GM12878 (cell line): ENCODE results near the gene SHB. TPM values are rescaled to one million over a fixed set of nuclear protein-coding genes. Genes with fewer than 3 reads are reported as not detected.

Experiments used
- ATAC-seq: fragments of 200-7000 bp; cut with Tn5 transposase; 3 replicates; pipeline ENCODE4 v1.9.1; 2020; ENCODE audit warnings: mild to moderate bottlenecking, moderate library complexity
- BruUV-seq: library from RNA; stranded (reverse); fragments of 400-500 nt; replicated peaks from 2 replicates; lab custom pipeline; 2021; lab: Mats Ljungman, UMichigan
- CTCF ChIA-PET: fragments of 300-600 bp; sonication (Branson Sonifier 250); formaldehyde crosslinking; extraction: SDS; loops from one replicate; lab custom pipeline; 2021; ENCODE audit warnings: inconsistent platforms; lab: Yijun Ruan, JAX
- POLR2A ChIA-PET: fragments of 350-600 bp; formaldehyde crosslinking; extraction: SDS; loops from one replicate; lab custom pipeline; 2021; ENCODE audit warnings: inconsistent platforms; lab: Charles Lee
- RAD21 ChIA-PET: fragments of 300-600 bp; sonication (Branson Sonifier 250); formaldehyde crosslinking; loops from one replicate; lab custom pipeline; 2023; ENCODE audit warnings: antibody characterized with exemption; ENCODE audit not compliant: unreplicated experiment; lab: Charles Lee
- SMC1A ChIA-PET: fragments of 300-600 bp; sonication (Branson Sonifier 250); formaldehyde crosslinking; loops from one replicate; lab custom pipeline; 2023; ENCODE audit not compliant: unreplicated experiment, uncharacterized antibody; lab: Charles Lee
- DNase-seq: peaks from one replicate; pipeline ENCODE4 v3.0.0-alpha.2; 2011; ENCODE audit warnings: low read depth, low spot score
- FAIRE-seq: peaks from 3 replicates; lab custom pipeline; 2011; peaks lifted over from hg19 to GRCh38; lab: Jason Lieb, UNC
- H2AFZ ChIP-seq: 2 replicates; pipeline ENCODE4 v1.6.0; 2011; ENCODE audit warnings: low read depth, low read length, control low read depth; ENCODE audit not compliant: control insufficient read depth
- H3K27ac ChIP-seq: 2 replicates; pipeline ENCODE4 v1.5.1; 2011; ENCODE audit warnings: control low read depth; ENCODE audit not compliant: control insufficient read depth, insufficient read depth
- H3K27me3 ChIP-seq, 2 experiments: replicated peaks in 1 of 2; 2 replicates each; pipeline versions ENCODE4 v1.6.0 to v1.6.1; 2011; ENCODE audit warnings: low read length in 1 of 2; ENCODE audit not compliant: control insufficient read depth in 2 of 2, insufficient read depth in 2 of 2
- H3K36me3 ChIP-seq, 2 experiments: 2 replicates each; pipeline ENCODE4 v1.5.1; 2011; ENCODE audit warnings: low read length in 1 of 2; ENCODE audit not compliant: control insufficient read depth in 2 of 2, insufficient read depth in 2 of 2
- H3K4me1 ChIP-seq: 2 replicates; pipeline ENCODE4 v1.6.1; 2011; ENCODE audit warnings: mild to moderate bottlenecking, low read length, moderate library complexity, mixed read lengths; ENCODE audit not compliant: control insufficient read depth, insufficient read depth
- H3K4me2 ChIP-seq: 2 replicates; pipeline ENCODE4 v1.6.0; 2011; ENCODE audit warnings: control low read depth; ENCODE audit not compliant: control insufficient read depth, insufficient read depth
- H3K4me3 ChIP-seq: fragments of 200-600 bp; sonication (generic); 2 replicates; pipeline ENCODE4 v1.5.1; 2016
- H3K79me2 ChIP-seq: 2 replicates; pipeline ENCODE4 v1.6.0; 2011; ENCODE audit warnings: low read length; ENCODE audit not compliant: control insufficient read depth, insufficient read depth
- H3K9ac ChIP-seq: 2 replicates; pipeline ENCODE4 v1.8.0; 2011; ENCODE audit warnings: low read length, control low read depth, mixed read lengths; ENCODE audit not compliant: control insufficient read depth, insufficient read depth
- H3K9me3 ChIP-seq: replicated peaks from 3 replicates; pipeline ENCODE4 v1.5.1; 2011; ENCODE audit warnings: mild to moderate bottlenecking, low read length; ENCODE audit not compliant: control insufficient read depth, insufficient read depth
- H4K20me1 ChIP-seq: 2 replicates; pipeline ENCODE4 v1.6.0; 2011; ENCODE audit not compliant: control insufficient read depth, insufficient read depth
- ATF7 ChIP-seq: fragments of 450-650 bp; IDR thresholded peaks from 2 replicates; pipeline ENCODE4 v1.6.1; 2016; ENCODE audit warnings: low read depth, mild to moderate bottlenecking
- BRCA1 ChIP-seq: IDR thresholded peaks from 2 replicates; pipeline ENCODE4 v1.6.1; 2011; ENCODE audit warnings: low read depth, low read length, improper control_type of control experiment
- E4F1 ChIP-seq: fragments of 450-650 bp; IDR thresholded peaks from 2 replicates; pipeline ENCODE4 v1.6.1; 2018; ENCODE audit warnings: borderline replicate concordance, mild to moderate bottlenecking; ENCODE audit not compliant: partially characterized antibody
- EZH2 ChIP-seq: IDR thresholded peaks from 2 replicates; pipeline ENCODE4 v1.6.1; 2012; ENCODE audit warnings: low read depth, mild to moderate bottlenecking, control low read depth, inconsistent platforms, low read length, borderline replicate concordance; ENCODE audit not compliant: control insufficient read depth
- FOS ChIP-seq: IDR thresholded peaks from 3 replicates; pipeline ENCODE4 v1.6.1; 2011; ENCODE audit warnings: borderline replicate concordance; ENCODE audit not compliant: insufficient read length; ENCODE audit errors: extremely low read depth
- KLF5 ChIP-seq: fragments of 450-650 bp; IDR thresholded peaks from 2 replicates; pipeline ENCODE4 v1.6.1; 2014; ENCODE audit warnings: mild to moderate bottlenecking; ENCODE audit not compliant: partially characterized antibody
- LARP7 ChIP-seq: fragments of 450-650 bp; IDR thresholded peaks from 2 replicates; pipeline ENCODE4 v1.6.1; 2017; ENCODE audit warnings: mild to moderate bottlenecking
- MAX ChIP-seq: IDR thresholded peaks from 2 replicates; pipeline ENCODE4 v1.6.1; 2012; ENCODE audit warnings: low read depth, low read length, improper control_type of control experiment
- MTA3 ChIP-seq: IDR thresholded peaks from 2 replicates; pipeline ENCODE4 v1.6.1; 2012; ENCODE audit warnings: low read length, inconsistent platforms, borderline replicate concordance
- RAD21 ChIP-seq: IDR thresholded peaks from 2 replicates; pipeline ENCODE4 v1.6.1; 2011; ENCODE audit warnings: mild to moderate bottlenecking, low read depth, low read length, moderate library complexity; ENCODE audit not compliant: insufficient read depth
- RB1 ChIP-seq: fragments of 450-650 bp; formaldehyde crosslinking; IDR thresholded peaks from 2 replicates; pipeline ENCODE4 v1.6.1; 2017; ENCODE audit warnings: mild to moderate bottlenecking, borderline replicate concordance
- SUZ12 ChIP-seq: fragments of 200-600 bp; sonication (generic); IDR thresholded peaks from one replicate; pipeline ENCODE4 v1.6.1; 2018; ENCODE audit warnings: antibody characterized with exemption, mild to moderate bottlenecking; ENCODE audit not compliant: unreplicated experiment
- YY1 ChIP-seq: IDR thresholded peaks from 2 replicates; pipeline ENCODE4 v1.6.1; 2011; ENCODE audit warnings: low read depth, mild to moderate bottlenecking, low read length
- ZBED1 ChIP-seq: IDR thresholded peaks from 2 replicates; pipeline ENCODE4 v1.6.1; 2016; ENCODE audit warnings: borderline replicate concordance
- ZZZ3 ChIP-seq: IDR thresholded peaks from 2 replicates; pipeline ENCODE4 v1.6.1; 2011; ENCODE audit warnings: low read depth; ENCODE audit not compliant: control insufficient read depth, insufficient read length
- WGBS: methylation state at CpG from one replicate; pipeline ENCODE4 v1.1.6; 2016; ENCODE audit warnings: low lambda C conversion rate; ENCODE audit not compliant: insufficient replicate concordance, insufficient coverage; ENCODE audit errors: missing lambda C conversion rate; 5-methylcytosine and 5-hydroxymethylcytosine counted together
- in situ Hi-C: fragments of 300-500 bp; cut with MboI; formaldehyde crosslinking; loops from 9 replicates; pipeline ENCODE4 v1.14.3; 2018; ENCODE audit warnings: mixed read lengths
- intact Hi-C: fragments of 100-400 bp; cut with micrococcal nuclease; formaldehyde crosslinking; loops from one replicate; pipeline ENCODE4 v1.14.2; 2022; ENCODE audit not compliant: unreplicated experiment
- polyA plus RNA-seq, 11 experiments: library from polyadenylated mRNA; depleted of rRNA in 4 of 11; unstranded in 6 of 11; stranded (reverse) in 5 of 11; fragments of >200 nt; fragmentation: Nextera tagmentation in 4 of 11; fragmentation: Illumina TruSeq in 1 of 11; extraction: Ambion mirVana in 4 of 11; extraction: Trizol in 1 of 11; gene quantifications; 1 replicate in 1 of 11; 2 replicates in 10 of 11; pipeline versions ENCODE4 v1.2.1 to v1.2.3, GENCODE V29; 2011 to 2016; ENCODE audit warnings: inconsistent platforms in 2 of 11, missing spikeins in 2 of 11, low read depth in 1 of 11
- total RNA-seq, 4 experiments: library from RNA; depleted of rRNA in 3 of 4; stranded (reverse); fragments of >200 nt in 3 of 4; fragmentation: Illumina TruSeq in 1 of 4; extraction: Trizol in 1 of 4; gene quantifications; 2 replicates each; pipeline versions ENCODE4 v1.2.1 to v1.2.3, GENCODE V29; 2013 to 2021
- TF ChIP-seq, protein P1 (sequence below): fragments of 450-650 bp; IDR thresholded peaks from 2 replicates; pipeline ENCODE4 v1.6.1; 2017; ENCODE audit warnings: mild to moderate bottlenecking
- TF ChIP-seq, protein P2 (sequence below): fragments of 450-650 bp; formaldehyde crosslinking; IDR thresholded peaks from 2 replicates; pipeline ENCODE4 v1.4.0; 2022; ENCODE audit warnings: mild to moderate bottlenecking, moderate library complexity

SHB gene
- total and polyA plus RNA-seq, 10 of the 15 experiments (the other 5 are each of a cell fraction or from before 2014, with no cell fraction given): 0.29 to 6.2 (median 1.3) TPM

- Histone ChIP-seq H4K20me1 (no peaks in the 10 kb centered on the region), H3K36me3 (no peaks in the 10 kb centered on the region), H3K9me3 (no peaks in the 10 kb centered on the region), H3K4me2 (no peak overlapping the region), H3K27me3 (no peaks in the 10 kb centered on the region), H3K4me1 (peaks cover 37% of the 10 kb centered on the region), H2AFZ (no peak overlapping the region), H3K27ac (peak overlapping the region; percentile 68), H3K9ac (no peak overlapping the region; the same call in 1 of the 2 replicates), H3K4me3 (no peak overlapping the region), H3K79me2 (no peaks in the 10 kb centered on the region)
- ChIA-PET SMC1A (interaction anchor here (1.0 to 14.3 kb wide), 17 partner anchors 16 to 337 kb away, joined by 3 to 359 read pairs (median 24); partner anchors contain the start of gene TRMT10B), RAD21 (interaction anchor here (0.9 to 8.2 kb wide), 20 partner anchors 9 to 300 kb away, joined by 3 to 205 read pairs (median 7); no protein-coding TSS in a partner anchor), POLR2A (interaction anchor here (0.5 to 8.7 kb wide), 6 partner anchors 17 to 511 kb away, joined by 3 to 96 read pairs (median 4); no protein-coding TSS in a partner anchor), CTCF (interaction anchor here (1.7 to 13.3 kb wide), 7 partner anchors 11 to 176 kb away, joined by 6 to 243 read pairs (median 76); no protein-coding TSS in a partner anchor)
- peak; percentile 23 for ATAC-seq
- in situ Hi-C loops (no loop called here), intact Hi-C loops (no loop called here)
- FAIRE-seq: no peak
- no peak for DNase-seq
- no TSS peak for BruUV-seq
- 7% methylated on average over 9 of the region's 9 CpGs for WGBS
- TF ChIP-seq, protein P1, sequence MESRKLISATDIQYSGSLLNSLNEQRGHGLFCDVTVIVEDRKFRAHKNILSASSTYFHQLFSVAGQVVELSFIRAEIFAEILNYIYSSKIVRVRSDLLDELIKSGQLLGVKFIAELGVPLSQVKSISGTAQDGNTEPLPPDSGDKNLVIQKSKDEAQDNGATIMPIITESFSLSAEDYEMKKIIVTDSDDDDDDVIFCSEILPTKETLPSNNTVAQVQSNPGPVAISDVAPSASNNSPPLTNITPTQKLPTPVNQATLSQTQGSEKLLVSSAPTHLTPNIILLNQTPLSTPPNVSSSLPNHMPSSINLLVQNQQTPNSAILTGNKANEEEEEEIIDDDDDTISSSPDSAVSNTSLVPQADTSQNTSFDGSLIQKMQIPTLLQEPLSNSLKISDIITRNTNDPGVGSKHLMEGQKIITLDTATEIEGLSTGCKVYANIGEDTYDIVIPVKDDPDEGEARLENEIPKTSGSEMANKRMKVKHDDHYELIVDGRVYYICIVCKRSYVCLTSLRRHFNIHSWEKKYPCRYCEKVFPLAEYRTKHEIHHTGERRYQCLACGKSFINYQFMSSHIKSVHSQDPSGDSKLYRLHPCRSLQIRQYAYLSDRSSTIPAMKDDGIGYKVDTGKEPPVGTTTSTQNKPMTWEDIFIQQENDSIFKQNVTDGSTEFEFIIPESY: no peak
- TF ChIP-seq ZZZ3: no peak
- TF ChIP-seq E4F1: no peak
- TF ChIP-seq FOS: no peak
- TF ChIP-seq SUZ12: no peak
- TF ChIP-seq YY1: no peak
- no peak for TF ChIP-seq MAX
- no peak for TF ChIP-seq MTA3
- no peak for TF ChIP-seq BRCA1
- no peak for TF ChIP-seq RAD21
- peak; percentile 34; the same call in 1 of the 2 replicates for TF ChIP-seq ATF7
- TF ChIP-seq LARP7: no peak
- no peak for TF ChIP-seq RB1
- TF ChIP-seq, protein P2, sequence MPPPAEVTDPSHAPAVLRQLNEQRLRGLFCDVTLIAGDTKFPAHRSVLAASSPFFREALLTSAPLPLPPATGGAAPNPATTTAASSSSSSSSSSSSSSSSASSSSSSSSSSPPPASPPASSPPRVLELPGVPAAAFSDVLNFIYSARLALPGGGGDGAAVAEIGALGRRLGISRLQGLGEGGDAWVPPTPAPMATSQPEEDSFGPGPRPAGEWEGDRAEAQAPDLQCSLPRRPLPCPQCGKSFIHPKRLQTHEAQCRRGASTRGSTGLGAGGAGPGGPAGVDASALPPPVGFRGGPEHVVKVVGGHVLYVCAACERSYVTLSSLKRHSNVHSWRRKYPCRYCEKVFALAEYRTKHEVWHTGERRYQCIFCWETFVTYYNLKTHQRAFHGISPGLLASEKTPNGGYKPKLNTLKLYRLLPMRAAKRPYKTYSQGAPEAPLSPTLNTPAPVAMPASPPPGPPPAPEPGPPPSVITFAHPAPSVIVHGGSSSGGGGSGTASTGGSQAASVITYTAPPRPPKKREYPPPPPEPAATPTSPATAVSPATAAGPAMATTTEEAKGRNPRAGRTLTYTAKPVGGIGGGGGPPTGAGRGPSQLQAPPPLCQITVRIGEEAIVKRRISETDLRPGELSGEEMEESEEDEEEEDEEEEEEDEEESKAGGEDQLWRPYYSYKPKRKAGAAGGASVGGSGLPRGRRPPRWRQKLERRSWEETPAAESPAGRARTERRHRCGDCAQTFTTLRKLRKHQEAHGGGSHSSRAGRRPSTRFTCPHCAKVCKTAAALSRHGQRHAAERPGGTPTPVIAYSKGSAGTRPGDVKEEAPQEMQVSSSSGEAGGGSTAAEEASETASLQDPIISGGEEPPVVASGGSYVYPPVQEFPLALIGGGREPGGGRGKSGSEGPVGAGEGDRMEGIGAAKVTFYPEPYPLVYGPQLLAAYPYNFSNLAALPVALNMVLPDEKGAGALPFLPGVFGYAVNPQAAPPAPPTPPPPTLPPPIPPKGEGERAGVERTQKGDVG: no peak
- TF ChIP-seq EZH2: no peak
- TF ChIP-seq KLF5: no peak
- no peak for TF ChIP-seq ZBED1
Measured at GRCh38 chr9:38090170-38090569, 21.1 kb upstream of the SHB start.
